ENCODE results near the gene FBXL3.

FBXL3 gene

DNA sequence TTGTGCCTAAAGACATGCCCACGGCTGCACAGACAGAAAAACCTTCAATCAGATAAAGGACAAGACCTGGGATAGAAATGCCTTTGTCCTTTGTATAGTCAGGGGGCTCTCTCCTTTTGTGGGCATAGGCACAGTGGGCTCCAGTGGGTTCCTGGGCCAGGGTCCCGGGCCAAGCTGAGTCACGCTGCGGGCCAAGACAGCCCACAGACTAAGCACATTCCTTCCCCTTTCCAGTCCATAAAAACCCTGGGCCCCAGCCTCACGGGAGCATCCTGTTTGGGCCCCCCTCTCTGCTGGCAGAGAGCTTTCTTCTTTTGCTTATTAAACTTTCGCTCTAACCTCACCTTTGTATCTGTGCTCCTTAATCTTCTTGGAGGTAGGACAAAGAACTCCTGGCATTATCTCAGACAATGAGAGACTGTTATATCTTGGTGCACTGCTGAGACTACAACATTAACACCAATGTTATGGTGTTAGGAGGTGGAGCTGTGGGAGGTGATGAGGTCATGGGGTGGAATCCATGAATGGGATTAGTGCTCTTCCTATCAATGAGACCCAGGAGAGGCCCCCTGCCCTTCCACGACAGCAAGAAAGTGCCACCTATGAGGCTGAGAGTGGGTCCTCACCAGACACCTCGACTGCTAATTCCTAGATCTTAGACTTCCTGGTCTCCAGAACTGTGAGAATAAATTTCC lies 20.8 kb upstream of the FBXL3 start:
- TF ChIP-seq SIN3A (IDR thresholded peaks at IDR 0.05; ENCODE audit: borderline replicate concordance, insufficient read depth, low read length) (no peak), TAF1 (IDR thresholded peaks at IDR 0.05; ENCODE audit: borderline replicate concordance, insufficient read depth, low read length) (no peak), FOXP2 (optimal IDR thresholded peaks at IDR 0.05; ENCODE audit: borderline replicate concordance, extremely low read depth, extremely low read length, insufficient read depth) (no peak)
- TF ChIP-seq, protein P1, sequence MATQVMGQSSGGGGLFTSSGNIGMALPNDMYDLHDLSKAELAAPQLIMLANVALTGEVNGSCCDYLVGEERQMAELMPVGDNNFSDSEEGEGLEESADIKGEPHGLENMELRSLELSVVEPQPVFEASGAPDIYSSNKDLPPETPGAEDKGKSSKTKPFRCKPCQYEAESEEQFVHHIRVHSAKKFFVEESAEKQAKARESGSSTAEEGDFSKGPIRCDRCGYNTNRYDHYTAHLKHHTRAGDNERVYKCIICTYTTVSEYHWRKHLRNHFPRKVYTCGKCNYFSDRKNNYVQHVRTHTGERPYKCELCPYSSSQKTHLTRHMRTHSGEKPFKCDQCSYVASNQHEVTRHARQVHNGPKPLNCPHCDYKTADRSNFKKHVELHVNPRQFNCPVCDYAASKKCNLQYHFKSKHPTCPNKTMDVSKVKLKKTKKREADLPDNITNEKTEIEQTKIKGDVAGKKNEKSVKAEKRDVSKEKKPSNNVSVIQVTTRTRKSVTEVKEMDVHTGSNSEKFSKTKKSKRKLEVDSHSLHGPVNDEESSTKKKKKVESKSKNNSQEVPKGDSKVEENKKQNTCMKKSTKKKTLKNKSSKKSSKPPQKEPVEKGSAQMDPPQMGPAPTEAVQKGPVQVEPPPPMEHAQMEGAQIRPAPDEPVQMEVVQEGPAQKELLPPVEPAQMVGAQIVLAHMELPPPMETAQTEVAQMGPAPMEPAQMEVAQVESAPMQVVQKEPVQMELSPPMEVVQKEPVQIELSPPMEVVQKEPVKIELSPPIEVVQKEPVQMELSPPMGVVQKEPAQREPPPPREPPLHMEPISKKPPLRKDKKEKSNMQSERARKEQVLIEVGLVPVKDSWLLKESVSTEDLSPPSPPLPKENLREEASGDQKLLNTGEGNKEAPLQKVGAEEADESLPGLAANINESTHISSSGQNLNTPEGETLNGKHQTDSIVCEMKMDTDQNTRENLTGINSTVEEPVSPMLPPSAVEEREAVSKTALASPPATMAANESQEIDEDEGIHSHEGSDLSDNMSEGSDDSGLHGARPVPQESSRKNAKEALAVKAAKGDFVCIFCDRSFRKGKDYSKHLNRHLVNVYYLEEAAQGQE (IDR thresholded peaks at IDR 0.05; ENCODE audit: insufficient read depth in 1 of 2, low read depth in 2 of 2, low read length in 2 of 2), result no peak

DNA sequence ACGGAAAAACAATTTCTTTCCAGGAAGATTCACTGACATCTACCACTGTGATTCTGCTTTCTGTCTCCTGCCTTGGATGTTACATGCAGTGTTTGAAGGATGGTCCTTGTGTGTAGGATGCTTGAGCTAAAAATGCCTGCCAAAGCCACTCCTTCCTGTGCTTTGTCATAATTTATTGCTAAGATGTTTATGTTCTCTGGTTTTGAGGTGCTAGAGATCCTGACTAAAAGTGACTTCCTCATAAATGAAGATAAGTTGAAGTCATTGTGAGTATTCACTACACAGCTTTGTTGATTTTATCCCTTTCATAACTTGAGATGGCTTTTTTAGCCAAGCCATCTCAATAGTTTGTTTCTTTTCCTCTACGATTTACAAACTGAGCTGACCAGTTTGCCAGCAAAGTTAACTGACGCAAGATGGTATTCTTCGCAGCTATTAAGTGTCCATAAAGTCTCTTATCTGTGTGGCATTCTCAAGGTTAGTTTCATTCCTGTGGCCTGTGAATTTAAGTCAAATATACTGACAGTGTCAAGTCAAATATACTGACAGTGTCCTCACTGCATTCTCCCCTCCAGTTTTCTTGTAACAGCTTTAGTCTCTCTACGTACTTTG lies 15.7 kb upstream of the FBXL3 start:
- TF ChIP-seq SIN3A (IDR thresholded peaks at IDR 0.05; ENCODE audit: borderline replicate concordance, insufficient read depth, low read length), result no peak
- TF ChIP-seq TAF1 (IDR thresholded peaks at IDR 0.05; ENCODE audit: borderline replicate concordance, insufficient read depth, low read length), result no peak
- TF ChIP-seq POLR2AphosphoS5 (IDR thresholded peaks at IDR 0.05; ENCODE audit: low read depth, low read length), result no peak
- TF ChIP-seq, protein P1 (IDR thresholded peaks at IDR 0.05; ENCODE audit: insufficient read depth in 1 of 2, low read depth in 2 of 2, low read length in 2 of 2), result no peak
- no peak for TF ChIP-seq FOXP2 (optimal IDR thresholded peaks at IDR 0.05; ENCODE audit: borderline replicate concordance, extremely low read depth, extremely low read length, insufficient read depth)

DNA sequence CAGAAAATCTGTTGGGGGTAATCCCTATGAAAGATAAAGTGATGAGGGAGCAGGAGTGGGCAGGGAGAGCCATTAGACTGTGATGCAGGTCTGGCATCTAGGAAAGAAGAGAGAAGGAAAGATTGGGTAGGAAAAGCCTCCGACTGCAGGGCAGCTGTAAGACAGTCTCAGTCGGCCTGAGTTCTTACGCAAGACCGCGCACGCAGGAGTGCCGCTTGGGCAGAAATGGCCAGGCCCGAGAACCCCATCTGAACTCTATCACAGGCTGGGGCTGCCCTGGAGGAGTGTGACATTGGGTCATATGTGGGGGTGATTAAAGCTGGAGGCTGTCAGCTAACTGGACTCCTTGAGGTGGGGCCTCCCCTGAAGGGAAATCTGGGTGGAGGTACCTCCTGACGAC lies 13.9 kb upstream of the FBXL3 start:
- TF ChIP-seq POLR2AphosphoS5 (IDR thresholded peaks at IDR 0.05; ENCODE audit: low read depth, low read length), result no peak
- no peak for TF ChIP-seq SIN3A (IDR thresholded peaks at IDR 0.05; ENCODE audit: borderline replicate concordance, insufficient read depth, low read length)
- no peak for TF ChIP-seq FOXP2 (optimal IDR thresholded peaks at IDR 0.05; ENCODE audit: borderline replicate concordance, extremely low read depth, extremely low read length, insufficient read depth)
- TF ChIP-seq TAF1 (IDR thresholded peaks at IDR 0.05; ENCODE audit: borderline replicate concordance, insufficient read depth, low read length), result no peak
- TF ChIP-seq, protein P1 (IDR thresholded peaks at IDR 0.05; ENCODE audit: insufficient read depth in 1 of 2, low read depth in 2 of 2, low read length in 2 of 2), result no peak

DNA sequence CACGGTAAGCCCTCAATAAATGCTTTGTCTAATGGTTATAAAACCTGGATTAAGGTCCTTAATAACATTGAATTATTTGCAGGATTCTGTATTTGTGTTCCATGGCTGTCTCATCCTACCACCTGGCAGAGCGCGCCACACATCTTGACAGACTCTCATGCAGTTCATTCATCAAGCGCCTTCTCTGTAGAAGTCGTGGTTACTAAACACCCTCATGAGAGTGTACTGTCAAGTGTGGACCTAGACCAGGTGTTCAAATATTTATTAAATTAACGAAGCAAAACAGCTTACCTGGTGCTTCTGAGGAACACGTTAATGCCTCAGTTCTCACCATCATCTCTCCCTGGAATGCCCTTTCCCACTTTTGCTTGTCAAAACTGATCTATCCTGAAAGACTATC lies 13.1 kb upstream of the FBXL3 start:
- TF ChIP-seq SIN3A (IDR thresholded peaks at IDR 0.05; ENCODE audit: borderline replicate concordance, insufficient read depth, low read length) (no peak), FOXP2 (optimal IDR thresholded peaks at IDR 0.05; ENCODE audit: borderline replicate concordance, extremely low read depth, extremely low read length, insufficient read depth) (no peak), POLR2AphosphoS5 (IDR thresholded peaks at IDR 0.05; ENCODE audit: low read depth, low read length) (no peak), TAF1 (IDR thresholded peaks at IDR 0.05; ENCODE audit: borderline replicate concordance, insufficient read depth, low read length) (no peak)
- TF ChIP-seq, protein P1 (IDR thresholded peaks at IDR 0.05; ENCODE audit: insufficient read depth in 1 of 2, low read depth in 2 of 2, low read length in 2 of 2), result no peak

All from PFSK-1 (cell line).